AG09309 (cell line): ENCODE measurements around the gene ARID1A.

Experiments
- DNase-seq: peaks from one replicate; pipeline ENCODE4 v3.0.0-alpha.2; 2010; ENCODE audit warnings: low read depth
- H3K4me3 ChIP-seq: 2 replicates; pipeline ENCODE4 v1.5.1; 2011; ENCODE audit warnings: mild to moderate bottlenecking, low read depth, low read length, moderate library complexity; ENCODE audit not compliant: control insufficient read depth
- CTCF ChIP-seq: IDR thresholded peaks from 2 replicates; pipeline ENCODE4 v1.5.1; 2011; ENCODE audit warnings: mild to moderate bottlenecking, low read depth, low read length, inconsistent platforms; ENCODE audit not compliant: insufficient read depth, control insufficient read depth; ENCODE audit errors: missing control alignments

ARID1A gene

DNA sequence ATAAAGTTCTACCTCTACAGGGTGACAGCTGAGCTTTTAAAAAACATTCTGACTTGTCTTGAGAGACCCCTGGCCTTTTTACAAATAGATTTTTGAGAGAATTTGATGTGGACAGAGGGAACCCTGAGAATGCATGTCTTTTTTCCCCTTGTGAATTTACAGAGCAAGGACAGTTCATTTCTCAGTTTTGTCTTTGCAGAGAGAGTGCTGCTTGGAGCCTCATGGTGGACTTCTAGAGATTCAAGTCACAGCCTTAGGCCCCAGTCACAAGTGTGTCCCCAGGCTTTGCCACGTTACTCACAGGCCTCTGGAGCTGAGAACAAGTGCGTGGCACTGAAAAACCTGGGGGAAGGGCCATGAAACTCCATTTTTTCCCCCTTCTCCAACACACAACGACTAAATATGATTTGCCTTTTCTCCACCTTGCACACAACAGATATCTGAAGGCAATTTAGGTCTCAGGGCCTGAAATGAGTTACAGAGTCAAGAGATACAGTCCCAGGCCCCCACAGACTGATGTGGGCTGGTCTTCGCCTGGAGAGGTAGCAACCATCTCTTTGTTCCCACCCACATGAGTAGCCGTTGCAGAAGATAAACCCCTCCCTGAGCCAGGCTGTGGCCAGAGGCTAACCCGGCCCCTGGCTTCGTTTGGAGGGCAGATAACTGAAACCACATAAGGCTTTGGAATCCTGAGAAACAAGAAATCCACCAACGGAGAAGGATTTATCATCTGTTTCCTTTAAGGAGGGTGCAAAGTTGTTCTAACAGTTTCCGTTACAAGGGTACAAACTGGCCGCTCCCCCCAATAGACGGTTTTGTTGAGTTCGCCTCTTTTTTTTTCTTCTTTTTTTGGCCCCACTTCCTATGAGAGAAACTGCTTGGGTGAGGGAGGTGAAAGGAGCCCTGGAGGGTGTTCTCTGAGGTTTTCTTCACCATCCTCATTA is 90.9 kb downstream of the ARID1A start:
- DNase-seq: peak; percentile 68
- peak overlapping the region; percentile 75 for H3K4me3 ChIP-seq
- no peak for TF ChIP-seq CTCF

- peak overlapping the region; percentile 75 for H3K4me3 ChIP-seq
- TF ChIP-seq CTCF: no peak
- DNase-seq: no peak
These were observed 91.5 kb downstream of the ARID1A start for GRCh38 chr1:26787381-26787705.

DNA sequence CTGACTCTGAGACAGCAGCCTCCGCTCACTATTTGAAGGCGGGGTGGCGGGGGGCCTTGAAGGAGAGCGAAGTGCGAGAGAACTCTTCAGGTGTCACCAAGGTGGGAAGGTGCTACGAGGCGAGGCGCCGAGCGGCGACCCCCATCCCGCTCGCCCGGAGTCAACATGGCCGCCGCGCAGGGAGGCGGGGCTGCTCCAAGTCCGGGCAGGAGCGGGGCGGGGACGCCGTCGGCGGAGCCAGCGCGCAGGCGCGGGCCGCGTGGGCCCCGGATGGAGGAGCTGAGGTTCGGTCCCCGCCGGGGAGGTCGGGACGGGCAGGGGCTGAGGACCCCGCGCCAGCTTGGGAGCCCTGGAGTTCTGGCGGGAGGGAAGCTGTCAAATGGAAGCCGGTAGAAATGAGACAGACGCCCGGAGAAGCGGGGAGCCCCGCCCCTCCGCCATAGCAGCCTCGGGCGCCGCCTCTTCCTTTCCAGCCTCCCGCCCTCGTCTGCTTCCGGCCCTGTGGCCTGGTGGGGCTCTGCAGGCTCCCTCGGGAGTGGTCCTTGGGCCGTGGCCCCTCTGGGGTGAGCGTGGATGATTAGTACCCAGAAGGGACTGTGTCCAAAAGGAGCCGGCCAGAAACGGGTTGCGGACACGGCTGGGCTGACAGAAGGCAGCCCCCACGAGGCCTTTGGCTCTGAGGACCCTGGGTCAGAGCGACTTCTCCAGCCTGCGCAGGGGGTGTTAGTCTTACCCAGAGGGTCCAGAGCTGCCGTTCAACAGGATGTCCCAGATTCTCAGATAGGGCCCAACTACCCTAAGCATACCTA is 92.1 kb downstream of the ARID1A start, which contains the start of gene PIGV:
TSS of gene PIGV (plus strand) at position 245 of the 809 bp plus-strand sequence. CDS start 2,866 bp downstream, outside the sequence.
- DNase-seq: no peak
- no peak for TF ChIP-seq CTCF

GRCh38 chr1:26788515-26788785 is 92.6 kb downstream of the ARID1A start:
- H3K4me3 ChIP-seq: peak overlapping the region; percentile 75
- no peak for DNase-seq
- TF ChIP-seq CTCF: no peak

More for the DNA sequence above, 92.1 kb downstream of the ARID1A start, which contains the start of gene PIGV:
- H3K4me3 ChIP-seq: peak within 1 kb of the TSS; percentile 75

- peak; percentile 97 for TF ChIP-seq CTCF
- DNase-seq: no peak
- H3K4me3 ChIP-seq: peak overlapping the region; percentile 75
These were observed 93.2 kb downstream of the ARID1A start for GRCh38 chr1:26788836-26789611.

DNA sequence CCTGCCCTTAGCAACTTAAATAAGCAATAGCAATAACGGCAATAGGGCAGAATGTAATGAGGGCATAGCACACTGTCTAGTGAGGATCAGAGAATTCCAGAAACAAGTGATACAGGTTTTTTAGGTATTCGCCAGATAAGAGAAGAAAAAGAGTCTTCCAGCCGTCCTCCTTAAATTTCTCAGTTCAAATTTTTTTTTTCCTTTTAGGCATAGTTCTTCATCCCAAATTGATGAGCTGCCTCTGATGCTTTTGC is 93.7 kb downstream of the ARID1A start:
- TF ChIP-seq CTCF: no peak
- no peak overlapping the region for H3K4me3 ChIP-seq
- no peak for DNase-seq
